ENCODE data around the gene ATP7A. TPM values are rescaled to one million over a fixed set of nuclear protein-coding genes. Genes with fewer than 3 reads are reported as not detected.

ATP7A gene
- total RNA-seq, 1 donor from 2014 or later = 15.0 TPM

- H3K4me2 ChIP-seq (ENCODE audit: low read length) = no peak overlapping the region
- no peaks in the 10 kb centered on the region for H3K36me3 ChIP-seq (ENCODE audit: insufficient read depth, low read length)
- no peak overlapping the region for H3K27ac ChIP-seq (ENCODE audit: low read depth, low read length)
- TF ChIP-seq, protein P1, sequence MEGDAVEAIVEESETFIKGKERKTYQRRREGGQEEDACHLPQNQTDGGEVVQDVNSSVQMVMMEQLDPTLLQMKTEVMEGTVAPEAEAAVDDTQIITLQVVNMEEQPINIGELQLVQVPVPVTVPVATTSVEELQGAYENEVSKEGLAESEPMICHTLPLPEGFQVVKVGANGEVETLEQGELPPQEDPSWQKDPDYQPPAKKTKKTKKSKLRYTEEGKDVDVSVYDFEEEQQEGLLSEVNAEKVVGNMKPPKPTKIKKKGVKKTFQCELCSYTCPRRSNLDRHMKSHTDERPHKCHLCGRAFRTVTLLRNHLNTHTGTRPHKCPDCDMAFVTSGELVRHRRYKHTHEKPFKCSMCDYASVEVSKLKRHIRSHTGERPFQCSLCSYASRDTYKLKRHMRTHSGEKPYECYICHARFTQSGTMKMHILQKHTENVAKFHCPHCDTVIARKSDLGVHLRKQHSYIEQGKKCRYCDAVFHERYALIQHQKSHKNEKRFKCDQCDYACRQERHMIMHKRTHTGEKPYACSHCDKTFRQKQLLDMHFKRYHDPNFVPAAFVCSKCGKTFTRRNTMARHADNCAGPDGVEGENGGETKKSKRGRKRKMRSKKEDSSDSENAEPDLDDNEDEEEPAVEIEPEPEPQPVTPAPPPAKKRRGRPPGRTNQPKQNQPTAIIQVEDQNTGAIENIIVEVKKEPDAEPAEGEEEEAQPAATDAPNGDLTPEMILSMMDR (IDR thresholded peaks at IDR 0.05; ENCODE audit: insufficient read depth, low read depth, low read length) = no peak
- TF ChIP-seq EZH2 (IDR thresholded peaks at IDR 0.05; ENCODE audit: insufficient read depth, low read length) = no peak
- H3K27me3 Mint-ChIP-seq (ENCODE audit: low read depth, unreplicated experiment) = no peaks in the 10 kb centered on the region
- no peak overlapping the region for H3K4me3 ChIP-seq (ENCODE audit: insufficient read depth, low read depth, low read length)
- FAIRE-seq (no peak), DNase-seq (ENCODE audit: low read depth) (no peak)
- no peak overlapping the region for H3K27ac Mint-ChIP-seq (ENCODE audit: unreplicated experiment)
- no peaks in the 10 kb centered on the region for H3K9me3 ChIP-seq (ENCODE audit: insufficient read depth, low read depth, low read length)
- H3K9ac ChIP-seq (ENCODE audit: low read length) = no peak overlapping the region
- no peaks in the 10 kb centered on the region for H3K9me3 Mint-ChIP-seq (ENCODE audit: unreplicated experiment)
- H3K4me1 ChIP-seq (ENCODE audit: insufficient read depth, low read length) = no peaks in the 10 kb centered on the region
- H2AFZ ChIP-seq (ENCODE audit: low read depth, low read length) = no peak overlapping the region
- no peaks in the 10 kb centered on the region for H3K4me1 Mint-ChIP-seq (ENCODE audit: low read depth, unreplicated experiment)
- H3K79me2 ChIP-seq (ENCODE audit: insufficient read depth, low read length) = no peaks in the 10 kb centered on the region
- H4K20me1 ChIP-seq (ENCODE audit: insufficient read depth, low read length) = no peaks in the 10 kb centered on the region
- no peaks in the 10 kb centered on the region for H3K36me3 Mint-ChIP-seq (ENCODE audit: low read depth, unreplicated experiment)
- H3K27me3 ChIP-seq (ENCODE audit: insufficient read depth, low read length) = no peaks in the 10 kb centered on the region
- H3K4me3 Mint-ChIP-seq (ENCODE audit: unreplicated experiment) = no peak overlapping the region
These were observed 135.9 kb downstream of the ATP7A start for GRCh38 chrX:78046362-78046761.

- Mint-ChIP-seq H3K27ac (ENCODE audit: unreplicated experiment) (no peak overlapping the region), H3K27me3 (ENCODE audit: low read depth, unreplicated experiment) (no peaks in the 10 kb centered on the region), H3K9me3 (ENCODE audit: unreplicated experiment) (no peaks in the 10 kb centered on the region), H3K4me3 (ENCODE audit: unreplicated experiment) (no peak overlapping the region), H3K36me3 (ENCODE audit: low read depth, unreplicated experiment) (peaks cover 1% of the 10 kb centered on the region), H3K4me1 (ENCODE audit: low read depth, unreplicated experiment) (no peaks in the 10 kb centered on the region)
- no peak for FAIRE-seq
- no peaks in the 10 kb centered on the region for H3K9me3 ChIP-seq (ENCODE audit: insufficient read depth, low read depth, low read length)
- H4K20me1 ChIP-seq (ENCODE audit: insufficient read depth, low read length) = no peaks in the 10 kb centered on the region
- no peak overlapping the region for H2AFZ ChIP-seq (ENCODE audit: low read depth, low read length)
- no peak overlapping the region for H3K9ac ChIP-seq (ENCODE audit: low read length)
- no peaks in the 10 kb centered on the region for H3K27me3 ChIP-seq (ENCODE audit: insufficient read depth, low read length)
- no peak overlapping the region for H3K4me3 ChIP-seq (ENCODE audit: insufficient read depth, low read depth, low read length)
- no peak overlapping the region for H3K27ac ChIP-seq (ENCODE audit: low read depth, low read length)
- no peak overlapping the region for H3K4me2 ChIP-seq (ENCODE audit: low read length)
- DNase-seq (ENCODE audit: low read depth) = no peak
- H3K79me2 ChIP-seq (ENCODE audit: insufficient read depth, low read length) = no peaks in the 10 kb centered on the region
- no peaks in the 10 kb centered on the region for H3K36me3 ChIP-seq (ENCODE audit: insufficient read depth, low read length)
- H3K4me1 ChIP-seq (ENCODE audit: insufficient read depth, low read length) = no peaks in the 10 kb centered on the region
- TF ChIP-seq, protein P1 (IDR thresholded peaks at IDR 0.05; ENCODE audit: insufficient read depth, low read depth, low read length) = no peak
- TF ChIP-seq EZH2 (IDR thresholded peaks at IDR 0.05; ENCODE audit: insufficient read depth, low read length) = no peak
These were observed 137.6 kb downstream of the ATP7A start for GRCh38 chrX:78048052-78048451.

- no peaks in the 10 kb centered on the region for H4K20me1 ChIP-seq (ENCODE audit: insufficient read depth, low read length)
- Mint-ChIP-seq H3K36me3 (ENCODE audit: low read depth, unreplicated experiment) (no peaks in the 10 kb centered on the region), H3K9me3 (ENCODE audit: unreplicated experiment) (no peaks in the 10 kb centered on the region), H3K27ac (ENCODE audit: unreplicated experiment) (no peak overlapping the region), H3K4me1 (ENCODE audit: low read depth, unreplicated experiment) (peaks cover 5% of the 10 kb centered on the region), H3K27me3 (ENCODE audit: low read depth, unreplicated experiment) (peaks cover 3% of the 10 kb centered on the region), H3K4me3 (ENCODE audit: unreplicated experiment) (no peak overlapping the region)
- H3K27ac ChIP-seq (ENCODE audit: low read depth, low read length) = no peak overlapping the region
- H3K9ac ChIP-seq (ENCODE audit: low read length) = no peak overlapping the region
- H3K4me1 ChIP-seq (ENCODE audit: insufficient read depth, low read length) = peaks cover 8% of the 10 kb centered on the region
- no peak for DNase-seq (ENCODE audit: low read depth)
- no peak overlapping the region for H2AFZ ChIP-seq (ENCODE audit: low read depth, low read length)
- H3K79me2 ChIP-seq (ENCODE audit: insufficient read depth, low read length) = no peaks in the 10 kb centered on the region
- H3K9me3 ChIP-seq (ENCODE audit: insufficient read depth, low read depth, low read length) = no peaks in the 10 kb centered on the region
- no peaks in the 10 kb centered on the region for H3K36me3 ChIP-seq (ENCODE audit: insufficient read depth, low read length)
- TF ChIP-seq, protein P1 (IDR thresholded peaks at IDR 0.05; ENCODE audit: insufficient read depth, low read depth, low read length) = no peak
- no peak for TF ChIP-seq EZH2 (IDR thresholded peaks at IDR 0.05; ENCODE audit: insufficient read depth, low read length)
- FAIRE-seq = peak; percentile 85
- H3K4me3 ChIP-seq (ENCODE audit: insufficient read depth, low read depth, low read length) = no peak overlapping the region
- H3K4me2 ChIP-seq (ENCODE audit: low read length) = no peak overlapping the region
- H3K27me3 ChIP-seq (ENCODE audit: insufficient read depth, low read length) = no peaks in the 10 kb centered on the region
These were observed 153.2 kb downstream of the ATP7A start for GRCh38 chrX:78063687-78064086.

All from astrocyte (in vitro differentiated cells and primary cell).